Nephron progenitor cell (in vitro differentiated cells): ENCODE data around the gene CDH4.

Source experiments
- DNase-seq: peaks from one replicate; pipeline ENCODE4 v3.0.0; 2021
- H3K27ac Mint-ChIP-seq: 2 replicates; pipeline ENCODE4 v1.8.0; 2021; ENCODE audit warnings: mild to moderate bottlenecking, moderate library complexity, mixed read lengths
- H3K27me3 Mint-ChIP-seq: 2 replicates; pipeline ENCODE4 v1.8.0; 2021; ENCODE audit warnings: mild to moderate bottlenecking, low read depth, mixed read lengths; ENCODE audit not compliant: poor library complexity
- H3K36me3 Mint-ChIP-seq: 2 replicates; pipeline ENCODE4 v1.8.0; 2021; ENCODE audit warnings: low read depth, mixed read lengths
- H3K4me1 Mint-ChIP-seq: 2 replicates; pipeline ENCODE4 v1.8.0; 2021; ENCODE audit warnings: mixed read lengths
- H3K4me3 Mint-ChIP-seq: 2 replicates; pipeline ENCODE4 v1.8.0; 2021; ENCODE audit warnings: mild to moderate bottlenecking, moderate library complexity, mixed read lengths
- H3K9me3 Mint-ChIP-seq: 2 replicates; pipeline ENCODE4 v1.8.0; 2021; ENCODE audit warnings: mild to moderate bottlenecking, moderate library complexity, mixed read lengths
- CTCF ChIP-seq: fragments of 200-600 bp; sonication (generic); IDR thresholded peaks from 2 replicates; pipeline ENCODE4 v1.5.0; 2021; ENCODE audit warnings: antibody characterized with exemption

CDH4 gene

GRCh38 chr20:61907081-61907891 is 655.2 kb downstream of the CDH4 start:
- peaks cover 8% of the 10 kb centered on the region for H3K9me3 Mint-ChIP-seq
- H3K4me1 Mint-ChIP-seq = peaks cover 13% of the 10 kb centered on the region
- H3K36me3 Mint-ChIP-seq = peaks cover 7% of the 10 kb centered on the region
- H3K27me3 Mint-ChIP-seq = peaks cover 4% of the 10 kb centered on the region
- no peak overlapping the region for H3K27ac Mint-ChIP-seq
- no peak for DNase-seq
- TF ChIP-seq CTCF = no peak
- H3K4me3 Mint-ChIP-seq = no peak overlapping the region

GRCh38 chr20:61908057-61909026 is 656.3 kb downstream of the CDH4 start:
- H3K27ac Mint-ChIP-seq = no peak overlapping the region
- peaks cover 8% of the 10 kb centered on the region for H3K9me3 Mint-ChIP-seq
- TF ChIP-seq CTCF = no peak
- H3K4me3 Mint-ChIP-seq = no peak overlapping the region
- peaks cover 7% of the 10 kb centered on the region for H3K36me3 Mint-ChIP-seq
- peaks cover 9% of the 10 kb centered on the region for H3K4me1 Mint-ChIP-seq
- peaks cover 4% of the 10 kb centered on the region for H3K27me3 Mint-ChIP-seq
- no peak for DNase-seq

DNA sequence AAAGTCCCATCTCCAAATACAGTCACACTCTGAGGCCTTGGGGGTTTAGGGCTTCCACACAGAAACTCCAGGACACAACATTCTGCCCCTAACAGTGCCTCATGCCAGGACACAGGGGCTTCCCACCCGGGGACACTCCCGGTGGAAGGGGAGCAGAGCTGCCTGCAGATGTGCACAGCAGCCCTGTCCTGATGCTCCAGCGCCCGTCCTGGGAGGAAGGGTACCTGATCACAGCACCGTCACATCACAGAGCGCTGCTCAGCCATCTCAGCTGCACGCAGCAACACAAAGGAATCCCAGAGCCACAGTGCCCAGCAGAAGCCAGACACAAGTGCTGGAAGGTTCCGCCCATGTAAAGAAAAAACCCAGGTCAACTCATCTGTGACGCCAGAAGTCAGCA is 657.0 kb downstream of the CDH4 start:
- no peak for TF ChIP-seq CTCF
- H3K27ac Mint-ChIP-seq = no peak overlapping the region
- H3K27me3 Mint-ChIP-seq = peaks cover 4% of the 10 kb centered on the region
- no peak for DNase-seq
- no peak overlapping the region for H3K4me3 Mint-ChIP-seq
- peaks cover 7% of the 10 kb centered on the region for H3K36me3 Mint-ChIP-seq
- peaks cover 9% of the 10 kb centered on the region for H3K4me1 Mint-ChIP-seq
- peaks cover 8% of the 10 kb centered on the region for H3K9me3 Mint-ChIP-seq

GRCh38 chr20:61909821-61910220 is 657.8 kb downstream of the CDH4 start:
- H3K27me3 Mint-ChIP-seq = peaks cover 6% of the 10 kb centered on the region
- no peak for TF ChIP-seq CTCF
- H3K4me1 Mint-ChIP-seq = peaks cover 9% of the 10 kb centered on the region
- H3K4me3 Mint-ChIP-seq = no peak overlapping the region
- no peak for DNase-seq
- H3K27ac Mint-ChIP-seq = no peak overlapping the region
- H3K9me3 Mint-ChIP-seq = peaks cover 8% of the 10 kb centered on the region
- H3K36me3 Mint-ChIP-seq = peaks cover 7% of the 10 kb centered on the region

GRCh38 chr20:61911824-61912223 is 659.8 kb downstream of the CDH4 start:
- no peak overlapping the region for H3K4me3 Mint-ChIP-seq
- peaks cover 9% of the 10 kb centered on the region for H3K4me1 Mint-ChIP-seq
- peaks cover 20% of the 10 kb centered on the region for H3K9me3 Mint-ChIP-seq
- no peak for DNase-seq
- peaks cover 7% of the 10 kb centered on the region for H3K36me3 Mint-ChIP-seq
- H3K27ac Mint-ChIP-seq = no peak overlapping the region
- no peak for TF ChIP-seq CTCF
- peaks cover 17% of the 10 kb centered on the region for H3K27me3 Mint-ChIP-seq
